Brain microvascular endothelial cell (primary cell): Measurements from ENCODE around the gene NEUROD2.

Source experiments
- DNase-seq: peaks from one replicate; pipeline ENCODE4 v3.0.0-alpha.2; 2020
- H3K27ac ChIP-seq: fragments of 250-450 bp; sonication (Bioruptor Pico); 2 replicates; pipeline ENCODE4 v1.5.1; 2020; ENCODE audit warnings: mild to moderate bottlenecking, moderate library complexity
- H3K27me3 ChIP-seq: fragments of 250-450 bp; sonication (Bioruptor Pico); replicated peaks from 2 replicates; pipeline ENCODE4 v1.5.1; 2020; ENCODE audit warnings: mild to moderate bottlenecking
- H3K36me3 ChIP-seq: fragments of 250-450 bp; sonication (Bioruptor Pico); replicated peaks from 2 replicates; pipeline ENCODE4 v1.5.1; 2020; ENCODE audit warnings: mild to moderate bottlenecking
- H3K4me3 ChIP-seq: 2 replicates; pipeline ENCODE4 v1.5.1; 2011; ENCODE audit warnings: low read depth, mild to moderate bottlenecking, control low read depth, low read length, moderate library complexity
- in situ Hi-C: cut with HindIII; loops from 2 replicates; pipeline ENCODE4 v1.10.0; 2017; ENCODE audit warnings: low sequenced_read_pairs, low pct_ligation_motif_present
- TF ChIP-seq, protein P1 (sequence below): IDR thresholded peaks from 2 replicates; pipeline ENCODE4 v1.5.1; 2011; ENCODE audit warnings: low read depth, mild to moderate bottlenecking, moderate library complexity, low read length, control low read depth, inconsistent platforms; ENCODE audit errors: missing control alignments

NEUROD2 gene

DNA sequence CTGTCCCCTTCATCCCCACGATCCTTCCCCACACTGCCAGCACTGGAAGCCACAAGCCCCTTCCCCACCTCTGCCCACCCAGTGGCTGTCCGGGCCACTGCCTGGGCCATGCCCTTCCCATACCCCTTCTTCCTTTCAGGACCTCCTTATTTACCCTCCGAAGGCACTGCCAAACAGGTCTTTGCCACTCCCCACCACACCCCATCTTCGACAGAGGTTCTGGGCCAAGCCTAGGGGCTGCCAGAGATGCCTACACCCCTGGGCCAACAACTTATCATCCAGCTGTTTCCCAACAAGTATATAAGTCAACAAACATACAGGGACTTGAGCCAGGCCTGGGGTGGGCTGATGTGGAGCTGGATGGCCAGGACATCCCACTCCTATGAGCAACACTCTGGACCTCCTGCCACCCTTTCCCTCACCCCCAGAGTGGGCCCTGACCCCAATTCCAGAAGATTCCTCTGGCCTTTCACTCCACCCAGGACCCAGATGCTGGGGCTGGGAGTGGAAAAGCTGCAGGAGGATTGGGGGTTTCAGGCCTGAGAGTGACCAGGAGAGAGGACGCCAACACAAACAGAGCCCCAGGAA, 17.6 kb upstream of the NEUROD2 start:
- H3K27ac ChIP-seq: no peak overlapping the region
- in situ Hi-C loops: no loop called here
- no peaks in the 10 kb centered on the region for H3K36me3 ChIP-seq
- H3K27me3 ChIP-seq: peaks cover 49% of the 10 kb centered on the region
- DNase-seq: no peak
- TF ChIP-seq, protein P1, sequence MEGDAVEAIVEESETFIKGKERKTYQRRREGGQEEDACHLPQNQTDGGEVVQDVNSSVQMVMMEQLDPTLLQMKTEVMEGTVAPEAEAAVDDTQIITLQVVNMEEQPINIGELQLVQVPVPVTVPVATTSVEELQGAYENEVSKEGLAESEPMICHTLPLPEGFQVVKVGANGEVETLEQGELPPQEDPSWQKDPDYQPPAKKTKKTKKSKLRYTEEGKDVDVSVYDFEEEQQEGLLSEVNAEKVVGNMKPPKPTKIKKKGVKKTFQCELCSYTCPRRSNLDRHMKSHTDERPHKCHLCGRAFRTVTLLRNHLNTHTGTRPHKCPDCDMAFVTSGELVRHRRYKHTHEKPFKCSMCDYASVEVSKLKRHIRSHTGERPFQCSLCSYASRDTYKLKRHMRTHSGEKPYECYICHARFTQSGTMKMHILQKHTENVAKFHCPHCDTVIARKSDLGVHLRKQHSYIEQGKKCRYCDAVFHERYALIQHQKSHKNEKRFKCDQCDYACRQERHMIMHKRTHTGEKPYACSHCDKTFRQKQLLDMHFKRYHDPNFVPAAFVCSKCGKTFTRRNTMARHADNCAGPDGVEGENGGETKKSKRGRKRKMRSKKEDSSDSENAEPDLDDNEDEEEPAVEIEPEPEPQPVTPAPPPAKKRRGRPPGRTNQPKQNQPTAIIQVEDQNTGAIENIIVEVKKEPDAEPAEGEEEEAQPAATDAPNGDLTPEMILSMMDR: no peak
- no peak overlapping the region for H3K4me3 ChIP-seq

- Histone ChIP-seq H3K36me3 (no peaks in the 10 kb centered on the region), H3K27me3 (peaks cover 44% of the 10 kb centered on the region), H3K27ac (no peak overlapping the region), H3K4me3 (no peak overlapping the region)
- DNase-seq: no peak
- in situ Hi-C loops: no loop called here
- TF ChIP-seq, protein P1: no peak
Observed at GRCh38 chr17:39624313-39624712, 16.6 kb upstream of the NEUROD2 start.

- in situ Hi-C loops: no loop called here
- Histone ChIP-seq H3K27me3 (peaks cover 43% of the 10 kb centered on the region), H3K27ac (no peak overlapping the region), H3K4me3 (no peak overlapping the region), H3K36me3 (no peaks in the 10 kb centered on the region)
- TF ChIP-seq, protein P1: peak; percentile 95
- peak; percentile 52 for DNase-seq
Observed at GRCh38 chr17:39623356-39623950, 15.7 kb upstream of the NEUROD2 start.

GRCh38 chr17:39622380-39623006, 14.8 kb upstream of the NEUROD2 start:
- in situ Hi-C loops: no loop called here
- Histone ChIP-seq H3K36me3 (no peaks in the 10 kb centered on the region), H3K27ac (no peak overlapping the region), H3K4me3 (no peak overlapping the region), H3K27me3 (peaks cover 36% of the 10 kb centered on the region)
- TF ChIP-seq, protein P1: no peak
- no peak for DNase-seq

DNA sequence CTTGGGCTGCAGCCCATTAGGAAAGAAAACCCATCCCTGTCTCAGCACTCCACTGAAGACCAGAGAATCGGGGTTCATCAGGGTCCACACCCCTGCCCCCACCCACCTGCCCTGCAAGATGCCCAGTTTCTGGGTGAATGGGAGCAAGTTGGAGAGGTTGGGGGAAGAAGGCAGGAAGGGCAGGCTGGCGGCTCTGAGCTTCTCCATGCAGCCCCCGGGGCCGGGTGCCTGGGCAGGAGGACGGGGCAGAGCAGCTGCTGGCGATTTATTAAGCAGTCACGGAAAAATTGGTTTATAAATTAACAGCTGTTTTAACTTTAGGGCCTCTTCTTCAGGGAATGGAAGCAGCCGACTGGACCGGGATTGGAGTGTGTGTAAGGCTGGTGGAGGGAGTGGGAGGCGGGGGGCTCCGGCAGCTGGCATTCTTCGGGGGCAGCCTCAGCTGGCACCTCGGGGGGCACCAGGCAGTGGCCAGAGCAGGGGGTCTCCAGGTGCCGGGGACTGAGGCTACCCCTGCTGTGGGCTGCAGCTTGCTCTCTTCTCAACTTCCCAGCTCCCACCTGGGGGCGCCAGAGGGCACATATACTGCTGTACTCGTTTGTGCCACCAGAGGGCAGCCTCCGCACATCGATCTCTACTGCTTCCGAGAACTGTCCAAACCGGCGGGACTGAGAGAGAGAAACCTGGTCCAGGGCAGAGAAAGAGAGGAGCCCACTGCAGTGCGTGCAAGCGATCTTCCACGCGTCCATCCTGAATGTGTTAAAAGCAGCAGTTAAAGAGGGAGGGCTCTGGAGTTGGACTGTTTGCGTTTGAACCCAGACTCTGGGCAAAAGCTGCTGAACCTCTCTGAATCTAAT, 14.0 kb upstream of the NEUROD2 start:
- TF ChIP-seq, protein P1: peak; percentile 100
- peaks cover 36% of the 10 kb centered on the region for H3K27me3 ChIP-seq
- in situ Hi-C loops: no loop called here
- no peaks in the 10 kb centered on the region for H3K36me3 ChIP-seq
- DNase-seq: peak; percentile 79
- no peak overlapping the region for H3K4me3 ChIP-seq
- no peak overlapping the region for H3K27ac ChIP-seq
